T-helper 1 cell treated with Interleukin-12 subunit alpha and Interleukin-12 subunit beta and Interleukin-4 antibody, amounts not matched to agents 30 μg/mL and 1 μg/mL, for 36 hours (primary cell): ENCODE measurements around the gene SOX6.

Experiments
- H3K27ac Mint-ChIP-seq: one replicate; pipeline ENCODE4 v1.8.0; 2021; ENCODE audit warnings: mild to moderate bottlenecking, mixed read lengths
- H3K27me3 Mint-ChIP-seq: one replicate; pipeline ENCODE4 v1.8.0; 2021; ENCODE audit warnings: low read depth, mixed read lengths
- H3K36me3 Mint-ChIP-seq: one replicate; pipeline ENCODE4 v1.8.0; 2021; ENCODE audit warnings: low read depth, mixed read lengths
- H3K4me1 Mint-ChIP-seq: one replicate; pipeline ENCODE4 v1.8.0; 2021; ENCODE audit warnings: low read depth, mixed read lengths
- H3K4me3 Mint-ChIP-seq: one replicate; pipeline ENCODE4 v1.8.0; 2021; ENCODE audit warnings: mild to moderate bottlenecking, moderate library complexity, mixed read lengths
- H3K9me3 Mint-ChIP-seq: one replicate; pipeline ENCODE4 v1.8.0; 2021; ENCODE audit warnings: mixed read lengths

The SOX6 gene

DNA sequence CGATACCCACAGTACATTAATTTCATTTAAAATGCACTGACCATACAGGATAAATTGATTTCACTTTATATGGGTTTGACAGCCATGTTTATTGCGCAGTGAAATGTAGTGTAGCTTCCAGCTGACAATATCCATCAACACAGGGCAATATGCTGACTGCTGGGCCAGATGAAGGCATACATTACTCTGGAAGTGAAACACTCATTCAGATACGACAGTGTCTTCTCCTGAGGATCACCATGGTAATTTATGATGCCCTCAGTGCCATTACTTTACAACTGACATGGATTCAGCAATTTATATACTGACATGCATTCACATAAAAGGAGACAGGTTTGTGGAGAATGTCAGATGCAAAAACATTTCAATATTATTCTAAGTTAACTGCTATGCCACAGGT is 365.1 kb downstream of the SOX6 start:
- Mint-ChIP-seq H3K4me1 (no peaks in the 10 kb centered on the region), H3K27ac (no peak overlapping the region), H3K9me3 (no peaks in the 10 kb centered on the region), H3K36me3 (no peaks in the 10 kb centered on the region), H3K27me3 (no peaks in the 10 kb centered on the region), H3K4me3 (no peak overlapping the region)

DNA sequence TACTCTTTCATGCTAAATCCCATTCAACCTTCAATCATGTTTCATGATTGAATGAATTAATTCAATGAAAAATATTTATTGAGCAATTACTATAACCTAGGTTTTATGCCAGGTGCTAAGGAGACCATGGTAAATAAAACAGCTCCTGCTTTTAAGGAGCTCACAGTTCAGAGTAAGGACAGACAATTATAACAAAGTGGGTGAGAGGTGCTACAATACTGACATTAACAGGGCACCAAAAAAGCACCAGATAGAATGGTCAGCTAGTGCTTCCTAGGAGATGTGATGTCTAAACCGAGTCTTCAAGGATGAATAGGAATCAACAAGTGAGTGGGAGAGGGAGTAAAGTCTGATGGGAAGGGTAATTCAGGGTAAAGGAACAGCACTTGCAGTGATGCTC is 366.7 kb downstream of the SOX6 start:
- Mint-ChIP-seq H3K27me3 (no peaks in the 10 kb centered on the region), H3K36me3 (no peaks in the 10 kb centered on the region), H3K4me1 (no peaks in the 10 kb centered on the region), H3K9me3 (no peaks in the 10 kb centered on the region), H3K27ac (no peak overlapping the region), H3K4me3 (no peak overlapping the region)

DNA sequence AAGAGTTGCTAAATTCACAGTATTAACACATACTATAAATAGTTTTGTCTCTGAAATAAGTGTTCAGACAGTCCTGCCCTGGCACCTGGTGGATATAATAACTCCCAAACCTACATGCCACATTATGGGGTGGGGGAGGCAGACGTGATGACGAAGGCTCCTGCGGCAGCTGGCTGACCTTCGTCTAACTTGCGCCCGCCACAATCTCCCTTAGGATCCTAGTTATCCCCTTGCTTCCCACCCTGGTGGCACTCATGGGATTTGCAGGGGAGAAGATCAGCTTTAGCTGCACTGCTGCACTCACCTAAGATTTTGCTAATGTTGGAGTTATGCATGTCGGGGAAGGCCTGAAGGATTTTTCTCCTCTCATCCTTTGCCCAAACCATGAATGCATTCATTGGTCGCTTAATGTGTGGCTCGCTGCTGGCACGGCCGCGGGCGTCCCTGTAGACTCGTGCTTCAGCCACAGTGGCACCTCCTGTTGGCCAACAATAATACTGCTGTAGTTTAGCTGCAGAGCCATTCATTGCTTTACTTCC is 367.6 kb downstream of the SOX6 start:
- no peaks in the 10 kb centered on the region for H3K4me1 Mint-ChIP-seq
- no peak overlapping the region for H3K27ac Mint-ChIP-seq
- H3K36me3 Mint-ChIP-seq: no peaks in the 10 kb centered on the region

DNA sequence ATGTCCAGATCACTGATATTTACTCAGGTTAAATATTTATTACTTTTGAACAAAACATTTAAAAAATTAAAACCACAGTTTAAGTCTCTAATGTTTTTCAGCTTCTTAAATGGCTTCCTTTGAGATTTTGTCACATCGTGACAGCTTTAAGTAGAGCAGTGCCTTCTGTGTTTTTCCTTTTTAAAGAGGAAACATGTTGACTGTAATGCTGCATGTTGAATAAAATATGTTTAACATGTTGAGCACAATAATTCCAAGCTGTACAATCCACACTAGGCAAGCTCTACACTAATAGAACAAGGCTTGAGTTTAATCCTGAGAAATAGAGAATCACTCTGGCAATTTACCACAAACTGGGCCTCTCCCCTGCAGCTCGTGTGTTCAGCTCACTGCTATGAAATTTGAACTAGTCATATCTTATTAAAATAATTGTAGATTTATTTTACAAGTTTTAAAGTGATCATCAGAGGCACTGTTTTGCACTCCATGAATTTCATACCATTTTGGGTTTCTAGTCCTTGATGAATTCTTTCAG is 368.3 kb downstream of the SOX6 start:
- Mint-ChIP-seq H3K27ac (no peak overlapping the region), H3K4me3 (no peak overlapping the region), H3K27me3 (no peaks in the 10 kb centered on the region), H3K36me3 (no peaks in the 10 kb centered on the region), H3K9me3 (no peaks in the 10 kb centered on the region), H3K4me1 (no peaks in the 10 kb centered on the region)

More for the DNA sequence above, 367.6 kb downstream of the SOX6 start:
- no peak overlapping the region for H3K4me3 Mint-ChIP-seq
- H3K9me3 Mint-ChIP-seq: no peaks in the 10 kb centered on the region
- no peaks in the 10 kb centered on the region for H3K27me3 Mint-ChIP-seq

DNA sequence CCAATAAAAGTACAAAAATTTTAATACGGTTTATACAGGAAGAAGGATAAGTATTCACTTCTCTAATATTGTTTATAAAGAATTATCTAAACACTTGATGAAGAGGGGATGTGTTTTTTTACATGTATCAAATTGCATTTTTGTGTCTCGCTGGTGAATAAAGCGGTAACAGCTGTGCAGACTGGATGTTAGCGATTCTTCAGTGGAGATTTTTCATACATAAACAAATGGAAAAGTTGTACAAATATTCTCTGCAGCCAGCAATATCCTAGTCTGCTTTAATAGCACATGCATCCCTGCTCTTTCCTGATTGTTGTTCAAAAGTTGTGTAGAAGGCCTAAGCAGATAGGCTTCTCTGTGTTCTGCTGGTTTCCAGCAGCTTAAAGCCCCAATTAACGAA is 369.3 kb downstream of the SOX6 start:
- Mint-ChIP-seq H3K27me3 (no peaks in the 10 kb centered on the region), H3K9me3 (no peaks in the 10 kb centered on the region), H3K27ac (no peak overlapping the region)

DNA sequence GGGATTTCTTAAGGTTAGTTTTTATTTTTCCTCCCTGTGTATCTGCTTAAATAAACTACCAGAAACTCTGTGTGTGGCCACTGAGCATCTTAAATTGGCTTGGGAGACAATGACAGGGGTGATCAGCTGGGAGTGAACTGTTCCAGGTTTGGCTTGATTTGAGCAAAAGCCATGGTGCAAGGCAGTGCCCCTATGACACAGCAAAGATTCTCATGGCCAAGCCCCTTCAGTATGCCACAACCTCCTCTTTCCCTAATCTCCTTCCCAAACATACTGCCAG is 370.5 kb downstream of the SOX6 start:
- H3K4me1 Mint-ChIP-seq: no peaks in the 10 kb centered on the region
- H3K27ac Mint-ChIP-seq: no peak overlapping the region
- H3K4me3 Mint-ChIP-seq: no peak overlapping the region

More for the DNA sequence above, 369.3 kb downstream of the SOX6 start:
- Mint-ChIP-seq H3K4me3 (no peak overlapping the region), H3K36me3 (no peaks in the 10 kb centered on the region), H3K4me1 (no peaks in the 10 kb centered on the region)

DNA sequence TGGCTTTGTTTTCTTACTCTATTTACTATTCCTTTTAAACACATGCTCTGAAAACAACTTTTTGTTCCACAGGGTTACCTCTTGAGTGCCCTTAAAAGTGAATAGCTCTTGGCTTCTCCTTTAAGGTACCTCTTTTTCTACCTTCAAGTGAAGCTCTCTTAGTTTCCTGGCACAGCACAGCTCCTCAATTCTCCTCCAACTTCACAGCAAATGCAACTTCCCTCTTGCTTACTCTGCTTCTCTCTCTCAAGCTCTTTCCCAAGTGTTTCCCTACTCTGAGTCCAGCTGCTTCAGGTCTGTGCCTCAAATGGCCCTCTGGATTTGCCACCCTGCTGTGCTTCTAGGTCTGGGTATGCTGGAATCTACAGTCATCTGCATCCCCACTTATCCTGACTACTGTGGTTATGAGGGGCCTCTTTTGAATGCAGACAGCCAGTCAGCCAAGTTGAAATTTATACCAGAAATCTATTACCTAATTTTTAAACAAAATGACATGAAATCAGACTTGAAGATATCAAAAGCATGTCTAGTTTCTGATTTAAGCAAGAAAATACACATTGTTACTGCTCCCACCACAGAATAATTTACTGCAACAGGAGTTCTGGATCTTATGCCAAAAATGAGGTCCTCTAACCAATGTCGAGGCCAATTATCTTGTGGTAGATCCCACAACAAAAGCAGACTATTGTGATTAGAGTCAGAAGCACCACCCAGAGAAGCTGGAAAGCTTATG is 371.1 kb downstream of the SOX6 start:
- Mint-ChIP-seq H3K4me1 (no peaks in the 10 kb centered on the region), H3K9me3 (no peaks in the 10 kb centered on the region), H3K36me3 (no peaks in the 10 kb centered on the region), H3K27ac (no peak overlapping the region), H3K4me3 (no peak overlapping the region), H3K27me3 (no peaks in the 10 kb centered on the region)

More for the DNA sequence above, 370.5 kb downstream of the SOX6 start:
- Mint-ChIP-seq H3K9me3 (no peaks in the 10 kb centered on the region), H3K27me3 (no peaks in the 10 kb centered on the region), H3K36me3 (no peaks in the 10 kb centered on the region)

DNA sequence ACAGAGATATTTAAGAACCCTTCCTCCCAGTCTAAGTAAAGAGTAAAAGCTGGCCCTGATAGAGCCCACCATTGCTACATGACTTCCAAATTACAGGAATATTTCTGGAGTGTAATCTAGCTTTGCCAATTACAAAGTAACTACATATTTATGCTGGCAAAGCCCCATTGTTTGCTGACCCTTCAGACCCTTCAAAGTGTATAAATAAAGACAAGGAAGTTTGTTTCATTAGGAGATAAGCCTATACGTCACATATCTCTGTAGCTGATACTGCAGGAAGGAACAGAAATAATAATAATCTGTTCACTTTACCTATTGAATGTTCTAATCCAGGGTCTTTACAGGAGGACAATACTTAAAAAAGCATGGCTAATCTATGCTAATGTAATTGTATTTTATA is 375.1 kb downstream of the SOX6 start:
- Mint-ChIP-seq H3K9me3 (no peaks in the 10 kb centered on the region), H3K27ac (no peak overlapping the region), H3K4me1 (no peaks in the 10 kb centered on the region), H3K4me3 (no peak overlapping the region), H3K27me3 (no peaks in the 10 kb centered on the region), H3K36me3 (no peaks in the 10 kb centered on the region)

DNA sequence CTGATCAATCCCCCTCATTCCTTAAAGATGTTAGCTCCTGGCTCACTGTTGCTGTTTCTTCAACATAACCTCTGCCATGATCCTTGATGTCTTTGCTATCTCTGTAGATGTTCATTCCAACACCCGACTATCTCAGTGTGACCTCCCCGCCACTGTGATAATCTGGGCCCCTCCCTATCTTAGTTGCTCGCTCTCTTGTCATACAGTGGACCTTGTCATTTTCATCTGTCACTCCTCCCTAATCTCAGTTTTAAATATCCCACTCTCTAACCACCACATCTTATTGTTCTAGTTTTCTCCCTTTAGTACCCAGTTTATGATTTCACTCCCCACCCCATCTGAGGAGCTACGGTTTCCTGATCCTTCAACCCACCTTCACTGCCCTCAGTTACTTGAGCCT is 379.2 kb downstream of the SOX6 start:
- H3K4me3 Mint-ChIP-seq: no peak overlapping the region
- H3K36me3 Mint-ChIP-seq: no peaks in the 10 kb centered on the region
- H3K27me3 Mint-ChIP-seq: no peaks in the 10 kb centered on the region
- H3K27ac Mint-ChIP-seq: no peak overlapping the region
- H3K4me1 Mint-ChIP-seq: no peaks in the 10 kb centered on the region
- no peaks in the 10 kb centered on the region for H3K9me3 Mint-ChIP-seq

DNA sequence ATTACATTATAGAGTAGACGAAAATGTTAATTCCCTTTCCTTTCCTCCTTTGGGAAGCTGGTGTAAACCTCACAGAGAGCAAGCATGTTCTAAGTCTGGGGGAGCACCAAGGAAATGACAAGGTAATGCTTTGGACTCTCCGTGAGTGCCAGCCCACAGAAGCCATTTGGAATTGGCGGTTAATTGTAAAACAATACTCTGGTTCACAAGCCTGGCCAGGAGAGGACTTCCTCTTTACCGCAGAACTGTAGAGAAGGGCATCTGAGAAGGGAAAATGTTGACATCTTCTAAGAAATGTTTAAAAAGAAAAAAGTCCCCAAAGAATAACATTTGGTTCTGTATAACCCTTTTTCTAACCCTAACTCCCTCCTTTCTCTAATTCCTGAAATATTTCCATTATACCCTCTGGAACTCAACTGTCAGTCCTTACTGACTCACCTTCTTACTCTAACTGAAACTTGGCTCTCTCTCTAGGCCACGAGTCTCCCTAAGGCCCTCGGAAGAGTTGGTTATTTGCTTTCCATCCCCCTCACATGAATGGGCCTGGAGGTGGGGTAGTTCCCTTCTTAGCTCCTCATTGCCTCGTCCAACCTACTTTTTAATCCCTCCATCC is 379.8 kb downstream of the SOX6 start:
- no peaks in the 10 kb centered on the region for H3K27me3 Mint-ChIP-seq
- no peaks in the 10 kb centered on the region for H3K36me3 Mint-ChIP-seq
- H3K9me3 Mint-ChIP-seq: no peaks in the 10 kb centered on the region
- no peak overlapping the region for H3K4me3 Mint-ChIP-seq
- H3K4me1 Mint-ChIP-seq: no peaks in the 10 kb centered on the region
- no peak overlapping the region for H3K27ac Mint-ChIP-seq

DNA sequence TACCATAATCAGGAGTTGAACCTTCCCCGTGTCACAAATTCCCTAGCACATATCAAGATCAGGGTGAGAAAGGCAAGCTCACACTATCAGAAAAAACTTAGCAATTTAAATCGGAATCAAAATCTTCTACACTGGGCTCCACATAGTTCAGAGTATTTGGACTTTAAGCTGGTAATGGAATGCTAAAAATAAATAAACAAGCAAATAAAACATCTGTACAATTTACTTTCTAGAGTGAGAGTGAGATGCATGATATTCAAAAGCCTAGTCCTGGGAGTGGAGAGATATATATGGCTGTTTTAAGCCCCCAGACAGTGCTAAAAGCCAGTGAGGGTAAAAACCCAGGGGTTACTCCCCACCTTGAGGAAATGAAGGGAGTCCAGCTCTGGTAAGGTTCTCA is 380.6 kb downstream of the SOX6 start:
- Mint-ChIP-seq H3K36me3 (no peaks in the 10 kb centered on the region), H3K4me3 (no peak overlapping the region), H3K27me3 (no peaks in the 10 kb centered on the region), H3K27ac (no peak overlapping the region), H3K4me1 (no peaks in the 10 kb centered on the region), H3K9me3 (no peaks in the 10 kb centered on the region)

DNA sequence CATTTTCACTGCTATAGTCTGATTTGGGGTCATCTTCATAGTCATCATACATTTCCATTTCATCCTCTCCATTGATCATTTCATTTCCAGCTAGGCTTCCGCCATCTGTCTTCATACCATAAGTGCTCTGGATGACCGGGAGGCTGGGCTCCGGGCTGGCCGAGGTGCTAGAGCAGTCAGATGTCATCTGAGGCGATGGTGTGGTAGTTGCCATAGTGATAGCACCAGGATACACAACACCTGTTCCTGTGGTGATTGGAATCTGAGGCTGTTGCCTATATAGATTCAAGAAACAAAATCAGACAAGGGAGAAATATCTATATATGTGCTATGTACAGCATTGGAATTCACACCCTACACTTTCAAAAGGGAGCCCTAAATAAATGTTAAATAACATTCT is 383.5 kb downstream of the SOX6 start:
- Mint-ChIP-seq H3K27me3 (no peaks in the 10 kb centered on the region), H3K4me3 (no peak overlapping the region), H3K36me3 (no peaks in the 10 kb centered on the region), H3K4me1 (peaks cover 3% of the 10 kb centered on the region), H3K27ac (no peak overlapping the region), H3K9me3 (no peaks in the 10 kb centered on the region)

DNA sequence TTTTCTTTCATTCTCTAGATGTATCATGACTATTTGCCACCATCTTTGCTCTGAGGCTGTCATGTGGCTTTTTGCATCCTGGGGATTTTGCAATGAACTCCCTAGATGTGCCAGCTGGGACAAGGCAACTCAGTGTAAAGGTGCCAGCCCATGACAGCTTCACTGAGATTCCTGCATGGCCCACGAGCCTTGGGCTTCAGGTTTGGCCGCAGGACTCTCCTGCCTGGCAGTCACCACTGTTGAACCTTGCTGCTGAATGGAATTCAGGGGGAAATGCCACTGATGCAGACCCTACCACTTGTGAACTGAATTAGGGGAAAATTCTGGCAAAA is 385.2 kb downstream of the SOX6 start:
- no peak overlapping the region for H3K27ac Mint-ChIP-seq
- H3K36me3 Mint-ChIP-seq: no peaks in the 10 kb centered on the region
- H3K4me1 Mint-ChIP-seq: peaks cover 3% of the 10 kb centered on the region
- no peak overlapping the region for H3K4me3 Mint-ChIP-seq
- no peaks in the 10 kb centered on the region for H3K9me3 Mint-ChIP-seq
- H3K27me3 Mint-ChIP-seq: no peaks in the 10 kb centered on the region

DNA sequence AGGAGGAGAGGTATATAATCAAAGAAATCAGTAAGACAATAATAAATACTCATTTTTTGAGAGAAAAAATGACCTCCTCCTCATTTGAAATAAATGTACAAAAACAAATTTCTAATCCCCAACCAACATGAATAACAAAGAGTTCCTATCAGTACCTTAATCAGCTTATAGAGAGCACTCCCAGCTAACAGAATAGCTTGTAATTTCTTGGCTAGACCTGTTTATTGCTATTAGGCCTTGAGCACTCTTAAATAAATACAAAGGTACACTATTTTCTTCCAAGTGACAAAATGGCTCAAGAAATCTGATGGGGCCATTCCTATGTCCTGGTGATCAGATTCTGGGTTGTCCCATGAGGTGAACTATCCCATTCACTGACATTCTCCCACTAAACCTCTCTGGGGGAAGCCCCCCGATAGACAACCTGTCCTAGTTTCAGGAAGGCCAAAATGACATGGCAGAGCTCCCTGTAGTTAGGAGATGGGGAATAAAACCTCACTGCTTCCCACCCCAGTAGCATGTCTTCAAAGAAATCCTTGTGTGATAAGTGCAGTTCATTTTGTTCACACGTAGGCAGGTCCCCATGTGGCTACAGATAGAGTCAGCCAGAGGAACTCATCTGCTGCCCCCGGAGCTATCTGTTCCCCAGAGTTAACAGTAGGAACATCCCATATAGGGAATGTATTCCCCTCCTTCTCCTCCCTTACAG is 385.7 kb downstream of the SOX6 start:
- H3K4me1 Mint-ChIP-seq: peaks cover 3% of the 10 kb centered on the region
- no peaks in the 10 kb centered on the region for H3K36me3 Mint-ChIP-seq
- H3K9me3 Mint-ChIP-seq: no peaks in the 10 kb centered on the region
- no peak overlapping the region for H3K27ac Mint-ChIP-seq
- H3K27me3 Mint-ChIP-seq: no peaks in the 10 kb centered on the region
- no peak overlapping the region for H3K4me3 Mint-ChIP-seq
